Stimulated activated memory B cell treated with anti-CD40 and anti-IgM and Interleukin-4, amounts not matched to agents 10 μg/mL and 1 μg/mL and 100 μg/mL, for 72 hours (primary cell): ENCODE results near the gene VSNL1.

Source experiments
- ATAC-seq: fragments of 150-1000 bp; cut with Tn5 transposase; 2 replicates; pipeline ENCODE4 v1.10.0; 2021
- H3K27ac Mint-ChIP-seq: one replicate; pipeline ENCODE4 v1.8.0; 2022; ENCODE audit warnings: mild to moderate bottlenecking, mixed read lengths
- H3K27me3 Mint-ChIP-seq: one replicate; pipeline ENCODE4 v1.8.0; 2022; ENCODE audit warnings: mixed read lengths
- H3K36me3 Mint-ChIP-seq: one replicate; pipeline ENCODE4 v1.8.0; 2022; ENCODE audit warnings: mixed read lengths
- H3K4me1 Mint-ChIP-seq: one replicate; pipeline ENCODE4 v1.8.0; 2022; ENCODE audit warnings: mixed read lengths
- H3K4me3 Mint-ChIP-seq: one replicate; pipeline ENCODE4 v1.8.0; 2022; ENCODE audit warnings: mild to moderate bottlenecking, moderate library complexity, mixed read lengths
- H3K9me3 Mint-ChIP-seq: one replicate; pipeline ENCODE4 v1.8.0; 2022; ENCODE audit warnings: mixed read lengths

The VSNL1 gene

GRCh38 chr2:17608251-17608650, 67.8 kb downstream of the VSNL1 start:
- ATAC-seq, result no peak
- no peaks in the 10 kb centered on the region for H3K9me3 Mint-ChIP-seq
- no peak overlapping the region for H3K27ac Mint-ChIP-seq
- H3K4me1 Mint-ChIP-seq, result no peaks in the 10 kb centered on the region
- H3K4me3 Mint-ChIP-seq, result no peak overlapping the region
- no peaks in the 10 kb centered on the region for H3K36me3 Mint-ChIP-seq
- H3K27me3 Mint-ChIP-seq, result peaks cover 34% of the 10 kb centered on the region

DNA sequence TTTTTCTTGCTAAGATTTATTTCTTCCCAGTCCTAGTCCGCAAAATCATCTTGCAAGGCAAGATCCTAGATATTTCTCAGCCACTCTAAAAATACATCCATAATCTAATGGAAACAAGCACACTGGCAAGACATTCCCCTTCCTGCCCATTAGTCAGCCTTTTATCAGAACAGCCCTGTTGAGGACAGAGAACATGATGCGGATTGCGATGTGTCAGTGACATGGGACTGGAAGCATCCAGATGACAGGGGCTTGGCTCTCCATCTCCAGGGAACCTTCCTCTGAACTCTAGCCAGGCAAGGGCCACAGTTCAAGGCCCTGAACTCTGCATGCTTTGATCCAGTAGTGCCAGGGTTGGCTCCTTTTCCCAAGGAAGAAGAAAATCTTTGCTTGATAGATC, 70.0 kb downstream of the VSNL1 start:
- Mint-ChIP-seq H3K4me1 (no peaks in the 10 kb centered on the region), H3K36me3 (no peaks in the 10 kb centered on the region), H3K4me3 (no peak overlapping the region), H3K27ac (no peak overlapping the region), H3K27me3 (peaks cover 24% of the 10 kb centered on the region), H3K9me3 (no peaks in the 10 kb centered on the region)
- no peak for ATAC-seq

DNA sequence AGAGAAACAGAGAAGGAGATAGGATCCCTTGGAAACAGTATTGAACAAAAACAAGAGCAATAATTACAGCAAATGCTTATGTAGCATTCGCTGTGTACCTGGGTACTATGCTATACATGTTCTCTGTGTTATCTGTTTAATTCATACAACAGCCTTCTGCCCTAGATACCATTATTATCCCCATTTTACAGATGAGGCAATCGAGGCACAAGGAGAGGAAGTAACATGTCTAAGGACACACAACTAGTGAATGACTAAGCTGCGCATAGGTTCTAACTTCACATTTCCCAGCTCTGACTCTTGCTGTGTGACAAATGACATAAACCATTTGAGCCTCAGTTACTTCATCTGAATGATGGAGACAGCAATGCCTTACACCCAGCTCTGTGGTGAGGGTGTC, 70.5 kb downstream of the VSNL1 start:
- no peak overlapping the region for H3K4me3 Mint-ChIP-seq
- H3K9me3 Mint-ChIP-seq, result no peaks in the 10 kb centered on the region
- peaks cover 23% of the 10 kb centered on the region for H3K27me3 Mint-ChIP-seq
- no peak overlapping the region for H3K27ac Mint-ChIP-seq
- H3K4me1 Mint-ChIP-seq, result no peaks in the 10 kb centered on the region
- no peaks in the 10 kb centered on the region for H3K36me3 Mint-ChIP-seq
- ATAC-seq, result no peak

GRCh38 chr2:17614174-17614930, 73.9 kb downstream of the VSNL1 start:
- Mint-ChIP-seq H3K4me1 (no peaks in the 10 kb centered on the region), H3K36me3 (no peaks in the 10 kb centered on the region), H3K27ac (no peak overlapping the region), H3K4me3 (no peak overlapping the region), H3K27me3 (peaks cover 17% of the 10 kb centered on the region), H3K9me3 (no peaks in the 10 kb centered on the region)
- no peak for ATAC-seq

DNA sequence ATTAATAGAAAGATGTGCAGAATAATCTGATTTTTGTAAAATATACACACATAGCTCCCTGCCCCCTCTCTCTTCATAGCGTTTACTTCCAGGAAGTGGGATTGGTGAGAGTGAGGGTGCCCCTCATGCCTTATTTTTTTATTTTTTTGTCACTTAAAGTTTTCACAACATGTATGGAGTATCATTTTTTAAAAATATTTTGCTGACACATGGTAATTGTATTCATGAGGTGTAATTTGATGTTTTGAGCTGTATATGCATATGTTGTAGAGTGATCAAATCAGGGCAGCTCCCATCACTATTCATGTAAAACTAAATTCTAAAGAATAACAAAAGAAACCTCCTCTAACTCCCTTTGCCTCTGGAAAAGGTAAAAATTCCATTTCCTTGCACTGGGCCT, 74.7 kb downstream of the VSNL1 start:
- Mint-ChIP-seq H3K4me1 (no peaks in the 10 kb centered on the region), H3K36me3 (no peaks in the 10 kb centered on the region), H3K27ac (no peak overlapping the region), H3K9me3 (no peaks in the 10 kb centered on the region), H3K4me3 (no peak overlapping the region), H3K27me3 (peaks cover 24% of the 10 kb centered on the region)
- no peak for ATAC-seq

DNA sequence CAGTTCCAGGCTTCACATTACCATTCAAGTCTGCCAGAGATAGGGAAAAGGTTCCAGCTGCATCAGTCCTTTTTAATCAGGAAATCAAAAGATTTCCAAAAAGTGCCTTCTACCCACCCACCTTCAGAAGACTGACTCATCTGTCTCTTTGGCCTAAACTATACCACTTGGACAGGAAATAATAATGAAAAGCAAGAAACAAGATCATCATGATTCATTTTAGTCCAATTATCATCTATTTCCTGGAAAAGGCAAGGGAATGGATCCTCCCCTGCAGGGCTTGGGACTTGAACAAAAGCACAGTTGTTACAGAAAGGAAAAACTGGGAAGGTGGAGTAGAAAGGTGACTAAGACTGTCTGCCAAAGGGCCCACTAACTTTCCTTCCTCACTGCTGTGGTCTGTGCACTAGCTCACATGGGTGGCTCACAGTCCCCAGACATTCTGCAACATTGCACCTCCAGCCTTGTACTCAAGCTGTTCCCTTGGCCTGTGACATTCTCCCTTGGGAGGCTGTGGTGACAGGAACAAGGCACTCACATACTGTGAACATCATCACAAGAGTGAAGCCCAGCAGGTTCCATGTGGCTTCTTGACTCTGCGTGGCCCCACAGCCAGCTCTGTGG, 75.3 kb downstream of the VSNL1 start:
- Mint-ChIP-seq H3K4me1 (no peaks in the 10 kb centered on the region), H3K36me3 (no peaks in the 10 kb centered on the region), H3K9me3 (no peaks in the 10 kb centered on the region), H3K4me3 (no peak overlapping the region), H3K27ac (no peak overlapping the region), H3K27me3 (peaks cover 30% of the 10 kb centered on the region)
- no peak for ATAC-seq

GRCh38 chr2:17616405-17616804, 75.9 kb downstream of the VSNL1 start:
- peaks cover 36% of the 10 kb centered on the region for H3K27me3 Mint-ChIP-seq
- no peak for ATAC-seq
- no peaks in the 10 kb centered on the region for H3K36me3 Mint-ChIP-seq
- no peaks in the 10 kb centered on the region for H3K4me1 Mint-ChIP-seq
- H3K27ac Mint-ChIP-seq, result no peak overlapping the region
- H3K4me3 Mint-ChIP-seq, result no peak overlapping the region
- no peaks in the 10 kb centered on the region for H3K9me3 Mint-ChIP-seq

DNA sequence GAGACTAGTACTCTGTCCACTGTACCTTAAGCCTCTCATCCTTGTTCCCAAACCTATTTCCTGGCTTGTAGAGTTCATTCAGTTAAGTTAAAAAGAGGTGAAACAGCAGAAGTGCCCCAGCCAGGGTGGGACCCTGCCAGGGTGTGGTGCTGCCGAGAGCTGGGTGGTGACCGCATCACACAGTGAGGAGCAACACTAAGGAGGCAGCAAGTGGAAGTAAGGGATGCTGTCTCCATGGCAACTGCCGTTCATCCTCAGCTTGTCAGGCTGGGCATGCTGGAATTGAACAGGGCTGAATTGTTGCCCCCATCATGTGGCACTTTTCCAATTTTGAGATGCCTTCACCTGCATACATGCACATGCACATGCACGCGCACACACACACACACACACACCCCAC, 77.0 kb downstream of the VSNL1 start:
- no peaks in the 10 kb centered on the region for H3K4me1 Mint-ChIP-seq
- ATAC-seq, result no peak

DNA sequence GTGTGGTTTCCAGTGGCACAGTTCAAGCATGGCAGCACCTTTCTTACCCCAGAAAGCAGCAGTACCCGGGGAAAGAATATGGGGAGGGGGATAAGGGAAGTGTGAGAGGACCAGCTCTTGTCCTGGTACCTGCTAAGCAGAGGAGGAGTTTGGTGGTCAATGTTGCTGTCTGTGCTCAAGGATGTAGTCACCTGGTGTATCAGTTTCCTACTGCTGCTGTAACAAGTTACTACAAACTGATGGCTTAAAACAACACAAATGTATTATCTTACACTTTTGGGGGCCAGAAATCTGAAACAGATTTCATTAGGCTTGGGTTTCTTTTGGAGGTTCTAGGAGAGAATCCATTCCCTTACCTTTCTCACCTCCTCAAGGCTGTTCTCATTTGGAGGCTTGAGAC, 77.5 kb downstream of the VSNL1 start:
- Mint-ChIP-seq H3K27me3 (peaks cover 47% of the 10 kb centered on the region), H3K4me1 (no peaks in the 10 kb centered on the region), H3K27ac (no peak overlapping the region), H3K9me3 (no peaks in the 10 kb centered on the region), H3K36me3 (no peaks in the 10 kb centered on the region), H3K4me3 (no peak overlapping the region)
- ATAC-seq, result no peak

More for the DNA sequence above, 77.0 kb downstream of the VSNL1 start:
- H3K4me3 Mint-ChIP-seq, result no peak overlapping the region
- H3K27me3 Mint-ChIP-seq, result peaks cover 47% of the 10 kb centered on the region
- H3K9me3 Mint-ChIP-seq, result no peaks in the 10 kb centered on the region
- no peak overlapping the region for H3K27ac Mint-ChIP-seq
- no peaks in the 10 kb centered on the region for H3K36me3 Mint-ChIP-seq

DNA sequence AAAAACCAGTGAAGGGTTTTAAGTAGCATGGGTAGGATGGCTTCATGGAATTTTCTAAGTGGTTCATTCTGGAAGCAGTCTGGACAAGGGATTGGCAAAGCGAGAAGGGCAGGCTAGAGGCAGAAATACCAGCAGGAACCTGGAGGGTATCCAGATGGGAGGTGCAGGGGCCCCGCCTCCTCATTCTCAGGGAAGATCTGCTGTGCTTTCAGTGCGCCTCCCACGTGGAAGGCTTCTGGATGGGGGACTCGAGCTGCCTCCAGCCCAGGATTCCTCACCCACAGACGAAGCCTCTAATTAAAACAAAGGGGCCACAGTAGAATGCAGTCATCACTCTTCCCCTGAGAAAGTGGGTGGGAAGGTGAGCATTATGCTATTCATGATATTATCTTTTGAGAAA, 79.8 kb downstream of the VSNL1 start:
- H3K36me3 Mint-ChIP-seq, result no peaks in the 10 kb centered on the region
- peaks cover 3% of the 10 kb centered on the region for H3K9me3 Mint-ChIP-seq
- no peak overlapping the region for H3K4me3 Mint-ChIP-seq
- no peak overlapping the region for H3K27ac Mint-ChIP-seq
- peaks cover 35% of the 10 kb centered on the region for H3K27me3 Mint-ChIP-seq
- ATAC-seq, result no peak
- no peaks in the 10 kb centered on the region for H3K4me1 Mint-ChIP-seq

DNA sequence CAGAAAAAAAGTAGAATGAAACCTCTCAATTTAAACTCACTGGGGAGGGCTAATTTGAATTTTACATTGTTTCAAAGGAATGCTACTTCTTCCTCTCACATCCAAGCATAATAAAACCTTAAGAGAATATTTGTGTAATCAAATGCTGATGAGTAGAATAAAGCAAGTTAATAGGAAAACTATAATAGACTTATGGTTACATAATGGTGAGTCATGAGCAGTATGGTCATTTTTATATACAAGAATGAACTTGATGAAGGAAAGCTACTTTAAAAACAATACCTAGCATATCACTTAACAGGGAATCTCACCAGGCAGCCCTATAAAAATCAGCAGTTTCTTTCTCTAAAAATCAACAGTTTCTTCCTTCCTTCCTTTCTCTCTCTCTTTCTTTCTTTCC, 80.3 kb downstream of the VSNL1 start:
- H3K9me3 Mint-ChIP-seq, result peaks cover 3% of the 10 kb centered on the region
- H3K4me3 Mint-ChIP-seq, result no peak overlapping the region
- H3K27ac Mint-ChIP-seq, result no peak overlapping the region
- ATAC-seq, result no peak
- no peaks in the 10 kb centered on the region for H3K36me3 Mint-ChIP-seq
- peaks cover 35% of the 10 kb centered on the region for H3K27me3 Mint-ChIP-seq
- no peaks in the 10 kb centered on the region for H3K4me1 Mint-ChIP-seq

DNA sequence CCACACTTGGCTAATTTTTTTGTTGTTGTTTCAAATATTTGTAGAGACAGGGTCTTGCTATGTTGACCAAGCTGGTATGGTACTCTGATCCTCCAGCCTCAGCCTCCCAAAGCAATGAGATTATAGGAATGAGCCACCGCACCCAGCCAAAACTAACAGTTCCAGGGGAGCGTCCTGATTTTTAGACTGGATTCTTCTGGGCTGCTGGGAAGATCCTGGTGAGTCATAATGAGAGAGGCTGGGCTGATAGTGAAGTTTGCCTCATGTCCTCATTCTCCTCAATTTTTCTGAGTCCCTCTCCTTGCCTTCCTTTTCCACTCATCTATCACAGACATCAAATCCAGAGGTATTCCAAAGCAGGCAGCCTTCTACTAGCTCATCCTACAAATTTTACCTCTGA, 81.3 kb downstream of the VSNL1 start:
- no peak for ATAC-seq
- no peaks in the 10 kb centered on the region for H3K4me1 Mint-ChIP-seq
- no peak overlapping the region for H3K4me3 Mint-ChIP-seq
- H3K9me3 Mint-ChIP-seq, result peaks cover 3% of the 10 kb centered on the region
- no peak overlapping the region for H3K27ac Mint-ChIP-seq
- H3K27me3 Mint-ChIP-seq, result peaks cover 35% of the 10 kb centered on the region
- H3K36me3 Mint-ChIP-seq, result no peaks in the 10 kb centered on the region

DNA sequence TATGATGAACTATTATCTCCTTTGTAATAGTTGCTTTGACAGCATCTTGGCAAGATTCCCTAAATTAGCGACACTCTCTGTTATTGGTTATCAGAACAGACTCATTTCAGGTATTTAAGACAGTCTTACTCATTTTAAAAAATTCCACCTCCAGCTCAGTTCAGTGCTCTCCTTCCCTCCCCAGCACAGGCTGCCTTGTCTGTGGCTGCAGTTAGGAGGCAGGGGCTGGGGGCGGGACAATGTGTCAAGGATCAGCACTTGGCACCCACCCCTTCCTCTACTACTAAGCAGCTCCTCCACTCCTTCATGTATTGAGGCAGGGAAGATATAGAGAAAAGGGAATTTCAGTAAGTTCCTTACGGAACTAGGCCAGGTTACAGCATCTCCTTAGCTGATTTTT, 85.0 kb downstream of the VSNL1 start:
- Mint-ChIP-seq H3K27ac (no peak overlapping the region), H3K36me3 (no peaks in the 10 kb centered on the region), H3K9me3 (peaks cover 9% of the 10 kb centered on the region), H3K4me1 (no peaks in the 10 kb centered on the region), H3K4me3 (no peak overlapping the region), H3K27me3 (peaks cover 33% of the 10 kb centered on the region)
- ATAC-seq, result no peak

- Mint-ChIP-seq H3K9me3 (peaks cover 9% of the 10 kb centered on the region), H3K27ac (no peak overlapping the region), H3K4me1 (no peaks in the 10 kb centered on the region), H3K4me3 (no peak overlapping the region), H3K36me3 (no peaks in the 10 kb centered on the region), H3K27me3 (peaks cover 18% of the 10 kb centered on the region)
- ATAC-seq, result no peak
Measured at GRCh38 chr2:17626986-17627385, 86.5 kb downstream of the VSNL1 start.

DNA sequence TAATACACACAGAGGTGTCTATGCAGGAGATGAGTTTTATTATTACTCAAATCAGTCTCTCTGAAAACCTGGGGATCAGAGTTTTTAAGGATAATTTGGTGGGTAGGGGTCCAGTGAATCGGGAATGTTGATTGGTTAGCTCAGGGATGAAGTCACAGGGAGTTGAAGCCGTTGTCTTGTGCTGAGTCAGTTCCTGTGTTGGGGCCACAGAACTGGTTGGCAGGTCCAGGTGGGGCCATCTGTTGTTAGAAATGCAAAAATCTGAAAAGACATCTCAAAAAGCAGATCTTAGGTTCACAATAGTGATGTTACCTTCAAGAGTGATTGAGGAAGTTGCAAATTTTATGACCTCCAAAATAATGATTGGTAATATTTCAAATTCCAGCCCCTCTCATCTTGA, 86.9 kb downstream of the VSNL1 start:
- peaks cover 14% of the 10 kb centered on the region for H3K27me3 Mint-ChIP-seq
- peaks cover 9% of the 10 kb centered on the region for H3K9me3 Mint-ChIP-seq
- ATAC-seq, result no peak
- H3K27ac Mint-ChIP-seq, result no peak overlapping the region
- H3K4me3 Mint-ChIP-seq, result no peak overlapping the region
- no peaks in the 10 kb centered on the region for H3K4me1 Mint-ChIP-seq
- H3K36me3 Mint-ChIP-seq, result no peaks in the 10 kb centered on the region
